Measurements from ENCODE around the gene ZNF581. TPM values are rescaled to one million over a fixed set of nuclear protein-coding genes. Genes with fewer than 3 reads are reported as not detected.

The ZNF581 gene
- total RNA-seq, 2 donors from 2014 or later: 16.0 to 20.3 TPM

DNA sequence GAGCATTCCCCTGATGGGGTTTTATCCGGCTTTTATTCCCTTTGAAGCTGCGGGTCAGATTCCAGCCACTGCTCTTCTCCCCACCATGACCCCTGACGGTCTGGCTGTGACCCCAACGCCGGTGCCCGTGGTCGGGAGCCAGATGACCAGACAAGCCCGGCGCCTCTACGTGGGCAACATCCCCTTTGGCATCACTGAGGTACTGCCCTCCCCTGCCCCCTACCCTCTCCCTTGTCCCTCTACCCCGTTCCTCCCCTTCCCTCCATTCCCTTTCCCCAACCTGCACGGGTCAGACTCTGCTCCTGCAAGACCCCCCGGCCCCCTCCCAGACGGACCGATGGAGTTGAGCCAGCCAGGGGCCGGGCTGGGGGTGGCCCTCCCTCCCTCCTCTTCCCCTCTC lies 17.5 kb downstream of the ZNF581 start:
- intact Hi-C loops (cut with DNase I): no loop called here
- H3K36me3 ChIP-seq: peaks cover 19% of the 10 kb centered on the region

DNA sequence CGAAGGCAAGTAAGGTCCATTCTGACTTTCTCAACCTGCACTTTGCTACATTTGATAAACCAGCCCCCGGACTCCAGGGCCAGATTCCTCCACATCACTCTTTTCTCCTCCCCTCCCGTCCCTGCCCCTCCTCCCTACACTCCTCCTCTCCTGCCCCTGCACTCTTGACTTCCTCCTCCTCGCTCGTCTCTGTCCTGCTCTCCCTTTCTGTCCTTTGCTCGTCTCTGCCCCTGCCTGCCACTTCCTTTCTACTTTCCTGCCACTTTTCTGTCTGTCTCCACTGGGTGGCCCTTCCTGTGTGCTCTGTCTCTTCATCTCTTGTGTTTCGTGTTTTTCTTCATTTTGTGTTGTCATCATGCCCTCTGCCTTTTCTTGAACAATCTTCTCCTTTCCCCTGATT lies 18.4 kb downstream of the ZNF581 start:
- no peak overlapping the region for H3K27ac ChIP-seq
- TF ChIP-seq CTCF (IDR thresholded peaks at IDR 0.05): no peak
- no peak overlapping the region for H3K9ac ChIP-seq (ENCODE audit: low read depth in 2 of 2, low read length in 2 of 2)
- no peak overlapping the region for H3K4me3 ChIP-seq
- no peak for DNase-seq
- peaks cover 19% of the 10 kb centered on the region for H3K36me3 ChIP-seq
- peaks cover 14% of the 10 kb centered on the region for H3K4me1 ChIP-seq
- H3K27me3 ChIP-seq: no peaks in the 10 kb centered on the region
- no peaks in the 10 kb centered on the region for H3K9me3 ChIP-seq
- intact Hi-C loops (cut with DNase I): no loop called here

More for the DNA sequence above, 17.5 kb downstream of the ZNF581 start:
- H3K4me3 ChIP-seq: no peak overlapping the region
- no peaks in the 10 kb centered on the region for H3K27me3 ChIP-seq
- peaks cover 21% of the 10 kb centered on the region for H3K4me1 ChIP-seq
- no peak overlapping the region for H3K27ac ChIP-seq
- no peak overlapping the region for H3K9ac ChIP-seq (ENCODE audit: low read depth in 2 of 2, low read length in 2 of 2)
- no peak for DNase-seq
- no peaks in the 10 kb centered on the region for H3K9me3 ChIP-seq
- TF ChIP-seq CTCF (IDR thresholded peaks at IDR 0.05): no peak

DNA sequence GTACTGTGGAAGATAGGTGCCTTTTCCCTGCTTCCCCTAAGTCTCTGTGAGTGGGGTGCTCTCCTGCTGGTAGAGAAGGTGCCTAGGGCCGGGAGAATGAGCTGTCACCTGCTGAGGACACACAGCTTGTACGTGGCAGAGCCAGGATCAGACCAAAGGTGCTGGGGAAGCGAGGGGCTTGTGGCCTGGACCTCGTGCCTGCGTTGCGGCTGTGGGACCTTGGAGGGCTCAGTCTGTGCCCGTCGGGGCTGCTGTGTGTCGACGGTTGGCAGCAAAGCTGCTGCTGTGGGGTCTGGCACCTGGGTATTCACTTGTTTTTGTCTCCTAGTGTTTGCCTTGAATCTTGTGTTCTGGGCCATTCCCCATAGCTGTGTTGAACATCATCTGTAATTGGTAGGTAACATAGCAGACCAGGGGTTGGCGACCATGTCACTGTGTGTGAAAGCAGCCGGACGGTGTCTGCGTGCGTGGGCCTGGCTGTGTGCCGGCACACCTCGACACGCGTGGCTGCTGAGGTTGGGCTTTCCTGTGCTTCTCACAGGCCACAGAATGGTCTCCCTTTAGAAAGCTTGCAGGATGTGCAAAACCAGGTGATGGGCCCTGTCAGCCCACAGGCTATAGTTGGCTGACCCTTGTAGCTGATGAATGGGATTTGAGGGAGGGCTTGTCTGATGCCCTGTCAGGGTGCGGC lies 20.5 kb downstream of the ZNF581 start:
- no peak overlapping the region for H3K27ac ChIP-seq
- no peaks in the 10 kb centered on the region for H3K27me3 ChIP-seq
- no peak for TF ChIP-seq CTCF (IDR thresholded peaks at IDR 0.05)
- no peaks in the 10 kb centered on the region for H3K4me1 ChIP-seq
- no peak overlapping the region for H3K9ac ChIP-seq (ENCODE audit: low read depth in 2 of 2, low read length in 2 of 2)
- intact Hi-C loops (cut with DNase I): no loop called here
- H3K9me3 ChIP-seq: no peaks in the 10 kb centered on the region
- H3K4me3 ChIP-seq: no peak overlapping the region
- peaks cover 27% of the 10 kb centered on the region for H3K36me3 ChIP-seq
- no peak for DNase-seq

GRCh38 chr19:55666343-55667005 lies 23.0 kb downstream of the ZNF581 start:
- Histone ChIP-seq H3K9me3 (no peaks in the 10 kb centered on the region), H3K4me3 (no peak overlapping the region), H3K36me3 (peaks cover 28% of the 10 kb centered on the region), H3K9ac (ENCODE audit: low read depth in 2 of 2, low read length in 2 of 2) (no peak overlapping the region), H3K27me3 (no peaks in the 10 kb centered on the region), H3K27ac (no peak overlapping the region), H3K4me1 (no peaks in the 10 kb centered on the region)
- no peak for TF ChIP-seq CTCF (IDR thresholded peaks at IDR 0.05)
- intact Hi-C loops (cut with DNase I): no loop called here
- no peak for DNase-seq

DNA sequence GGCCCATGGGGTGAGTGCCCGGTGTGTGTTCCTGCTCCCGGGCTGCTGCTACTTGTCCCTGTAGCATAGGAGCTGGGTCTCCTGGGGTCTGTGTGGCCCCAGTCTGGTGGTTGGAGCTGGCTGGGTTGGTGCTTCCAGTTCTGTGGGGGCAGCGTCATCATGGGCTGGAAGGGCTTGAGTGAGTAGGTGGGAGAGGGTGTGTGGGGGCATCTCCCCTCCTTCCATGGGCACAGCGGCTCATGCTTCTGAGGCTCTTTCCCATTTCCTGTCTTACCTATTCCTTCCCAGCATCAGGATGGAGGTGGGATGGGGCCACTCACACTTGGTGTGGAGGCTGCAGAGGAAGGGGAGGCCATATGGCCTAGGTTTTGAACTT lies 23.5 kb downstream of the ZNF581 start:
- intact Hi-C loops (cut with DNase I): no loop called here
- H3K9me3 ChIP-seq: no peaks in the 10 kb centered on the region
- no peak overlapping the region for H3K4me3 ChIP-seq
- no peaks in the 10 kb centered on the region for H3K27me3 ChIP-seq
- peaks cover 28% of the 10 kb centered on the region for H3K36me3 ChIP-seq
- no peak for TF ChIP-seq CTCF (IDR thresholded peaks at IDR 0.05)
- DNase-seq: no peak
- no peak overlapping the region for H3K27ac ChIP-seq
- no peaks in the 10 kb centered on the region for H3K4me1 ChIP-seq
- no peak overlapping the region for H3K9ac ChIP-seq (ENCODE audit: low read depth in 2 of 2, low read length in 2 of 2)
